Activated CD4-positive, alpha-beta T cell treated with anti-CD3 and anti-CD28 coated beads for 36 hours (primary cell): ENCODE data around the gene ITGB1. TPM values are rescaled to one million over a fixed set of nuclear protein-coding genes. Genes with fewer than 3 reads are reported as not detected.
"Not testable (repeated sequence)": the region's sequence is repeated elsewhere in the genome, so short reads cannot be mapped to it uniquely, and the experiment has no call there.

Experiments
- ATAC-seq: fragments of 200-7000 bp; cut with Tn5 transposase; one replicate; pipeline ENCODE4 v1.10.0; 2021; ENCODE audit warnings: mild to moderate bottlenecking, moderate library complexity
- CTCF ChIA-PET: fragments of 350-600 bp; sonication (Branson Sonifier 250); formaldehyde crosslinking; loops from one replicate; lab custom pipeline; 2021; ENCODE audit warnings: antibody characterized with exemption; lab: Charles Lee
- POLR2A ChIA-PET: fragments of 350-600 bp; sonication (Branson Sonifier 250); formaldehyde crosslinking; loops from one replicate; lab custom pipeline; 2021; ENCODE audit warnings: antibody characterized with exemption, inconsistent platforms; lab: Charles Lee
- DNase-seq: peaks from one replicate; pipeline ENCODE4 v3.0.0-alpha.2; 2020
- H3K27ac Mint-ChIP-seq: one replicate; pipeline ENCODE4 v1.8.0; 2021; ENCODE audit warnings: mixed read lengths
- H3K27me3 Mint-ChIP-seq: one replicate; pipeline ENCODE4 v1.8.0; 2021; ENCODE audit warnings: mixed read lengths
- H3K36me3 Mint-ChIP-seq: one replicate; pipeline ENCODE4 v1.8.0; 2021; ENCODE audit warnings: low read depth, mixed read lengths
- H3K4me1 Mint-ChIP-seq: one replicate; pipeline ENCODE4 v1.8.0; 2021; ENCODE audit warnings: mixed read lengths
- H3K4me3 Mint-ChIP-seq: one replicate; pipeline ENCODE4 v1.8.0; 2021; ENCODE audit warnings: mild to moderate bottlenecking, moderate library complexity, mixed read lengths
- H3K9me3 Mint-ChIP-seq: one replicate; pipeline ENCODE4 v1.8.0; 2021; ENCODE audit warnings: low read depth, mixed read lengths
- intact Hi-C, 2 experiments: fragments of 100-400 bp; cut with DNase I in 1 of 2; cut with micrococcal nuclease in 1 of 2; formaldehyde crosslinking; loops; one replicate each; pipeline versions ENCODE4 v1.14.2 to v1.15.1; 2022 to 2024; cut with DNase I, micrococcal nuclease
- total RNA-seq, 2 experiments: library from RNA; stranded (reverse); gene quantifications; one replicate each; pipeline ENCODE4 v1.2.3, GENCODE V29; 2021

Gene ITGB1
- total RNA-seq, 2 experiments from 2014 or later, result 57.6 to 68.9 TPM

- ChIA-PET CTCF (interaction anchor here (0.7 to 1.0 kb wide), 2 partner anchors 16 to 224 kb away, joined by 3 to 4 read pairs; no protein-coding TSS in a partner anchor), POLR2A (no interaction called here)
- Mint-ChIP-seq H3K27me3 (no peaks in the 10 kb centered on the region), H3K4me3 (no peak overlapping the region), H3K36me3 (peaks cover 41% of the 10 kb centered on the region), H3K9me3 (no peaks in the 10 kb centered on the region), H3K4me1 (peaks cover 17% of the 10 kb centered on the region), H3K27ac (peak overlapping the region; percentile 38)
- intact Hi-C loops, result no loop called here
- ATAC-seq (no peak), DNase-seq (no peak)
These were observed 26.4 kb downstream of the ITGB1 start for GRCh38 chr10:32931593-32931992.

GRCh38 chr10:32930036-32930435 lies 28.0 kb downstream of the ITGB1 start:
- ATAC-seq (no peak), DNase-seq (no peak)
- Mint-ChIP-seq H3K36me3 (peaks cover 44% of the 10 kb centered on the region), H3K27me3 (no peaks in the 10 kb centered on the region), H3K4me3 (no peak overlapping the region), H3K27ac (no peak overlapping the region), H3K9me3 (peaks cover 3% of the 10 kb centered on the region), H3K4me1 (peaks cover 13% of the 10 kb centered on the region)
- CTCF ChIA-PET, result interaction anchor here (0.9 kb wide), 1 partner anchor 21 kb away, joined by 4 read pairs; no protein-coding TSS in a partner anchor
- intact Hi-C loops, result no loop called here
- POLR2A ChIA-PET, result no interaction called here

GRCh38 chr10:32929634-32930033 lies 28.4 kb downstream of the ITGB1 start:
- H3K27ac Mint-ChIP-seq, result no peak overlapping the region
- POLR2A ChIA-PET, result no interaction called here
- H3K9me3 Mint-ChIP-seq, result peaks cover 3% of the 10 kb centered on the region
- no peak overlapping the region for H3K4me3 Mint-ChIP-seq
- H3K36me3 Mint-ChIP-seq, result peaks cover 42% of the 10 kb centered on the region
- H3K27me3 Mint-ChIP-seq, result no peaks in the 10 kb centered on the region
- DNase-seq, result no peak
- intact Hi-C loops, result no loop called here
- no peak for ATAC-seq
- peaks cover 13% of the 10 kb centered on the region for H3K4me1 Mint-ChIP-seq
- CTCF ChIA-PET, result interaction anchor here (0.6 to 1.0 kb wide), 2 partner anchors 51 to 1266 kb away, joined by 3 to 4 read pairs; no protein-coding TSS in a partner anchor

GRCh38 chr10:32927750-32928149 lies 30.3 kb downstream of the ITGB1 start:
- peaks cover 20% of the 10 kb centered on the region for H3K4me1 Mint-ChIP-seq
- no peak overlapping the region for H3K27ac Mint-ChIP-seq
- H3K4me3 Mint-ChIP-seq, result no peak overlapping the region
- DNase-seq (no peak), ATAC-seq (no peak)
- peaks cover 39% of the 10 kb centered on the region for H3K36me3 Mint-ChIP-seq
- ChIA-PET CTCF (no interaction called here), POLR2A (no interaction called here)
- H3K9me3 Mint-ChIP-seq, result peaks cover 3% of the 10 kb centered on the region
- intact Hi-C loops, result no loop called here
- H3K27me3 Mint-ChIP-seq, result no peaks in the 10 kb centered on the region

GRCh38 chr10:32923849-32924248 lies 34.2 kb downstream of the ITGB1 start:
- DNase-seq, result no peak
- no peak for ATAC-seq
- CTCF ChIA-PET, result interaction anchor here (1.1 kb wide), 1 partner anchor 85 kb away, joined by 3 read pairs; no protein-coding TSS in a partner anchor
- Mint-ChIP-seq H3K27ac (no peak overlapping the region), H3K27me3 (no peaks in the 10 kb centered on the region), H3K36me3 (peaks cover 43% of the 10 kb centered on the region), H3K4me3 (no peak overlapping the region), H3K4me1 (peaks cover 16% of the 10 kb centered on the region), H3K9me3 (peaks cover 3% of the 10 kb centered on the region)
- POLR2A ChIA-PET, result no interaction called here
- intact Hi-C loops, result no loop called here

GRCh38 chr10:32923134-32923533 lies 34.9 kb downstream of the ITGB1 start:
- CTCF ChIA-PET, result interaction anchor here (1.1 kb wide), 1 partner anchor 86 kb away, joined by 3 read pairs; no protein-coding TSS in a partner anchor
- Mint-ChIP-seq H3K4me3 (no peak overlapping the region), H3K27me3 (no peaks in the 10 kb centered on the region), H3K36me3 (peaks cover 43% of the 10 kb centered on the region), H3K4me1 (peaks cover 16% of the 10 kb centered on the region), H3K27ac (no peak overlapping the region), H3K9me3 (peaks cover 5% of the 10 kb centered on the region)
- intact Hi-C loops, result no loop called here
- POLR2A ChIA-PET, result no interaction called here
- no peak for ATAC-seq
- peak; percentile 10 for DNase-seq

GRCh38 chr10:32922170-32922569 lies 35.9 kb downstream of the ITGB1 start:
- Mint-ChIP-seq H3K4me3 (no peak overlapping the region), H3K4me1 (peaks cover 14% of the 10 kb centered on the region), H3K36me3 (peaks cover 44% of the 10 kb centered on the region), H3K27ac (no peak overlapping the region), H3K9me3 (peaks cover 5% of the 10 kb centered on the region), H3K27me3 (no peaks in the 10 kb centered on the region)
- intact Hi-C loops, result no loop called here
- no peak for DNase-seq
- CTCF ChIA-PET, result no interaction called here
- no peak for ATAC-seq
- POLR2A ChIA-PET, result no interaction called here

- H3K4me3 Mint-ChIP-seq, DNase-seq, H3K9me3 Mint-ChIP-seq, H3K4me1 Mint-ChIP-seq, ATAC-seq, H3K27ac Mint-ChIP-seq, CTCF ChIA-PET, intact Hi-C loops, POLR2A ChIA-PET, H3K27me3 Mint-ChIP-seq: not testable (repeated sequence)
- peaks cover 57% of the 10 kb centered on the region for H3K36me3 Mint-ChIP-seq
These were observed 40.2 kb downstream of the ITGB1 start for GRCh38 chr10:32917817-32918216.

GRCh38 chr10:32911285-32912016 lies 46.6 kb downstream of the ITGB1 start:
- H3K27me3 Mint-ChIP-seq, result no peaks in the 10 kb centered on the region
- ChIA-PET POLR2A (no interaction called here), CTCF (no interaction called here)
- intact Hi-C loops, result no loop called here
- no peaks in the 10 kb centered on the region for H3K9me3 Mint-ChIP-seq
- H3K27ac Mint-ChIP-seq, result no peak overlapping the region
- H3K36me3 Mint-ChIP-seq, result peaks cover 56% of the 10 kb centered on the region
- ATAC-seq, result no peak
- no peak overlapping the region for H3K4me3 Mint-ChIP-seq
- peaks cover 3% of the 10 kb centered on the region for H3K4me1 Mint-ChIP-seq
- no peak for DNase-seq

GRCh38 chr10:32909970-32910369 lies 48.1 kb downstream of the ITGB1 start:
- CTCF ChIA-PET, result interaction anchor here (0.8 to 1.2 kb wide), 3 partner anchors 20 to 99 kb away, joined by 3 to 4 read pairs (median 3); no protein-coding TSS in a partner anchor

GRCh38 chr10:32909456-32909855 lies 48.6 kb downstream of the ITGB1 start:
- intact Hi-C loops, result no loop called here
- ATAC-seq (no peak), DNase-seq (no peak)
- Mint-ChIP-seq H3K4me1 (peaks cover 3% of the 10 kb centered on the region), H3K27ac (no peak overlapping the region), H3K36me3 (peaks cover 47% of the 10 kb centered on the region), H3K27me3 (no peaks in the 10 kb centered on the region), H3K9me3 (no peaks in the 10 kb centered on the region), H3K4me3 (no peak overlapping the region)
- POLR2A ChIA-PET, result no interaction called here
- CTCF ChIA-PET, result interaction anchor here (0.8 to 1.2 kb wide), 3 partner anchors 21 to 99 kb away, joined by 3 to 4 read pairs (median 3); no protein-coding TSS in a partner anchor

More at GRCh38 chr10:32909970-32910369, 48.1 kb downstream of the ITGB1 start:
- H3K27me3 Mint-ChIP-seq, H3K4me1 Mint-ChIP-seq, intact Hi-C loops, DNase-seq, ATAC-seq, H3K4me3 Mint-ChIP-seq, POLR2A ChIA-PET, H3K27ac Mint-ChIP-seq, H3K9me3 Mint-ChIP-seq: not testable (repeated sequence)
- peaks cover 51% of the 10 kb centered on the region for H3K36me3 Mint-ChIP-seq

GRCh38 chr10:32906595-32906994 lies 51.4 kb downstream of the ITGB1 start:
- ChIA-PET POLR2A (interaction anchor here (0.6 kb wide), 1 partner anchor 74 kb away, joined by 5 read pairs; no protein-coding TSS in a partner anchor), CTCF (interaction anchor here (0.7 kb wide), 1 partner anchor 102 kb away, joined by 3 read pairs; no protein-coding TSS in a partner anchor)
- Mint-ChIP-seq H3K9me3 (no peaks in the 10 kb centered on the region), H3K4me1 (peaks cover 3% of the 10 kb centered on the region), H3K27ac (no peak overlapping the region), H3K36me3 (peaks cover 35% of the 10 kb centered on the region), H3K27me3 (no peaks in the 10 kb centered on the region), H3K4me3 (no peak overlapping the region)
- peak; percentile 53 for ATAC-seq
- no peak for DNase-seq
- intact Hi-C loops, result no loop called here
